HG02623 (cell line): Measurements from ENCODE around the gene OR5AL1.
"Not testable (repeated sequence)": the region's sequence is repeated elsewhere in the genome, so short reads cannot be mapped to it uniquely, and the experiment has no call there.

ENCODE experiments used
- ATAC-seq: cut with Tn5 transposase; IDR thresholded peaks from one replicate; pipeline ENCODE4 v1.9.1; 2021; ENCODE audit warnings: moderate library complexity; ENCODE audit not compliant: unreplicated experiment

The OR5AL1 gene

GRCh38 chr11:56412396-56412795 is at the start of gene OR5AL1:
Gene OR5AL1 (plus strand): TSS chr11:56412696.
- no peak for ATAC-seq

DNA sequence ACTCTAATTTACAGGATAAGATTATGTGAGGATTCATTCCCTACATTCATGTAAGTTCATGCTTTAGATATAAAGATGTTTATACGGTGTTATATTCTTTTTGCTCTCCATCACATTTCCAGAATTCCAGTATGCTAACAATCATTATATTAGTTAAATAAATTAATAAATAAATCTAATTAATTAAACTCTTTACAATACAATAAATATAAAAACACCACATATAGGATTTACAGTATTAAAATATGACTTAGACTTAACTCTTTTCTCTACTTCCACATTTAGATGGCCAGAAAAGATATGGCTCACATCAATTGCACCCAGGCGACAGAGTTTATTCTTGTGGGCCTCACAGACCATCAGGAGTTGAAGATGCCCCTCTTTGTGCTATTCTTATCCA is 37.2 kb upstream of the OR5AL1 start, which contains the start of gene OR8U1:
Gene OR8U1, plus strand, starts transcription at position 301 of the 400 bp plus-strand sequence. Its CDS starts 0 bp downstream, at position 301.
- no peak for ATAC-seq

- ATAC-seq = no peak
These were observed 32.4 kb upstream of the OR5AL1 start for GRCh38 chr11:56380120-56380519.

GRCh38 chr11:56394381-56394780 is 18.1 kb upstream of the OR5AL1 start:
- ATAC-seq = no peak

GRCh38 chr11:56396047-56396446 is 16.4 kb upstream of the OR5AL1 start:
- ATAC-seq = no peak

- ATAC-seq = not testable (repeated sequence)
These were observed 10.5 kb upstream of the OR5AL1 start for GRCh38 chr11:56401858-56402461.

DNA sequence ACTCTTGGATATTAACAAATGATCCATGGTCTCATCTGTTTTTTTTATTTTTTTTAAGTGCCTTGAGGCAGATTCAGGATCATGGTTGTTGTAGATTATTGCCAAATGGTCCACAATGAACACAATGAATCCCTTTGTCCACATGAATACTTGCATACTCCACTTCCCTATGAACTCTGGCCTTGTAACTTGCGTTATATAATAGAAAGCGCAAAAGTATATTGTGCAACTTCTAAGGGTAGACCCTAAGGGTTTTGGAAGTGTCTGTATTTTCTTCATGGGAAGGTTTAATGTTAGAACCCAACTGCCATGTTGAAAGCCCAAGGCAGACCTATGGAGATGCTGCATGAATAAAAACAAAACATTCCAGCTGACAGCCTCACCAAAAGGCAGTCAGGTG is 8.1 kb upstream of the OR5AL1 start:
- no peak for ATAC-seq

DNA sequence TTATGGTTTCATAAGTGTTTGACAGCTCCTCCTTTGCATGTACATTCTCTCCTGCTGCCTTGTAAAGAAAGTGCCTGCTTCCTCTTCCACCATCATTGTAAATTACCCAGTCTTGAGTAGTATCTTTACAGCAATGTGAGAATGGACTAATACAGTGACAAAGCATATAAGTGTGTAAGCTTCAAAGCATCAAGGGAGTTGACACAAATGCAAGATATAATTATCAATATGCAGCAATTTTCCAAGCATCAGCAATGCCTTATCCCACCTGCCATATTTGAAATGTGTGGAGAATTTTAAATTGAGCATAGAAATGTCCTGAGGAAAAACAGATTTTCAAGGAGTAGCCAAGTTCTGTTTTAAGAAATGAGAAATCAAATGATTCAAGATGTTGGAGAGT is 1.7 kb upstream of the OR5AL1 start:
- ATAC-seq = no peak

DNA sequence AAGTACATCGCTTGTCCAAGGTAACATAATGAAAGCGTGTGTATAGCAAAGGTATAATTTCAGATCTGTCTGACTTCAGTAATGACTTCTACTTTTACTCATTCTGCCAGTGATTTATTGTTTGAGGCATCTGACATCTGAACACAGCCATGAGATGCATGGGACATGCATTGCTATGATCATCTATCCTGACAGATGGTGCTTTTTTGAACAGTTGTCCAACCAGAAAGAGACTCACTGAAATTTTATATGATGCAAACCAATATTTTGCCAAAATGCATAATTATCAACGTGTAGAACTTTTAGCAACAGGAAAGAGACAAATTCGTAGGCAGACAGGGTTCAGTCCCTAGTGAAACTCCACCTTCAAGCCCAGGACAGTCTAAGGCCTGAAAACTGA is 41.0 kb downstream of the OR5AL1 start:
- no peak for ATAC-seq

- no peak for ATAC-seq
These were observed 44.6 kb downstream of the OR5AL1 start for GRCh38 chr11:56457076-56457475.
